Endothelial cell of umbilical vein (primary cell): ENCODE results near the gene PRDM8.

Source experiments
- FOS ChIP-seq: IDR thresholded peaks from 2 replicates; pipeline ENCODE4 v1.6.1; 2011; ENCODE audit warnings: mild to moderate bottlenecking, low read length, moderate library complexity, borderline replicate concordance; ENCODE audit not compliant: insufficient read depth
- GATA2 ChIP-seq: IDR thresholded peaks from 2 replicates; pipeline ENCODE4 v1.7.0; 2011; ENCODE audit warnings: low read depth, mild to moderate bottlenecking, moderate library complexity, mixed read lengths, low read length; ENCODE audit not compliant: insufficient read length, insufficient read depth
- JUN ChIP-seq: IDR thresholded peaks from 2 replicates; pipeline ENCODE4 v1.6.1; 2011; ENCODE audit warnings: borderline replicate concordance, low read depth; ENCODE audit not compliant: insufficient read length, insufficient read depth
- POLR2A ChIP-seq: IDR thresholded peaks from 2 replicates; pipeline ENCODE4 v1.6.1; 2012; ENCODE audit warnings: low read depth, mild to moderate bottlenecking, control low read depth, low read length
- TF ChIP-seq, protein P1 (sequence below), 2 donors: IDR thresholded peaks; 1 replicate in 1 of 2; 2 replicates in 1 of 2; pipeline ENCODE4 v1.5.1; 2011; ENCODE audit warnings: low read length in 2 of 2, mild to moderate bottlenecking in 2 of 2, moderate library complexity in 2 of 2, control low read depth in 1 of 2, inconsistent platforms in 1 of 2, low read depth in 1 of 2; ENCODE audit not compliant: insufficient read depth in 1 of 2; ENCODE audit errors: extremely low read depth in 1 of 2

DNA sequence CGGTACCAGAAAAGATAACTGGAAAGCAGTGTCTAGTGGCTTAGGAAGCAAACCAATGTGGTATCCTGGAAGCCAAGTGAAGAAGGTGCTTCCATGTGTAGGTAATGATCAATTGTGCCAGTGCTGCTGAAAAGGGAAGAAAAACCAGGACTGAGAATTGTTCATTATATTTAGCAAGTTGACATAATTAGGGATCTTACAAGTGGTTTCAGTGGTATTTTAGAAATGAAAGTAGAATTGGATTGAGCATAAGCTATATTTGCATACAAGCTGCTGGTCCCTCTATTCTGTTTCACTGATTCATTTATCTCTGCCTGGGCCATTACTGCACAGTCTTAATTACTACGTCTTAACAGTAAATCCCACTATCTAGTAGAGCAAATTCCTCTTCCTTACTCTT lies 32.3 kb downstream of the PRDM8 start:
- TF ChIP-seq POLR2A (no peak), JUN (no peak), GATA2 (no peak), FOS (no peak)
- TF ChIP-seq, protein P1, sequence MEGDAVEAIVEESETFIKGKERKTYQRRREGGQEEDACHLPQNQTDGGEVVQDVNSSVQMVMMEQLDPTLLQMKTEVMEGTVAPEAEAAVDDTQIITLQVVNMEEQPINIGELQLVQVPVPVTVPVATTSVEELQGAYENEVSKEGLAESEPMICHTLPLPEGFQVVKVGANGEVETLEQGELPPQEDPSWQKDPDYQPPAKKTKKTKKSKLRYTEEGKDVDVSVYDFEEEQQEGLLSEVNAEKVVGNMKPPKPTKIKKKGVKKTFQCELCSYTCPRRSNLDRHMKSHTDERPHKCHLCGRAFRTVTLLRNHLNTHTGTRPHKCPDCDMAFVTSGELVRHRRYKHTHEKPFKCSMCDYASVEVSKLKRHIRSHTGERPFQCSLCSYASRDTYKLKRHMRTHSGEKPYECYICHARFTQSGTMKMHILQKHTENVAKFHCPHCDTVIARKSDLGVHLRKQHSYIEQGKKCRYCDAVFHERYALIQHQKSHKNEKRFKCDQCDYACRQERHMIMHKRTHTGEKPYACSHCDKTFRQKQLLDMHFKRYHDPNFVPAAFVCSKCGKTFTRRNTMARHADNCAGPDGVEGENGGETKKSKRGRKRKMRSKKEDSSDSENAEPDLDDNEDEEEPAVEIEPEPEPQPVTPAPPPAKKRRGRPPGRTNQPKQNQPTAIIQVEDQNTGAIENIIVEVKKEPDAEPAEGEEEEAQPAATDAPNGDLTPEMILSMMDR (IDR thresholded peaks at IDR 0.05; ENCODE audit: extremely low read depth in 1 of 2, insufficient read depth in 1 of 2, low read depth in 1 of 2, low read length in 2 of 2): no peak
